NCI-H1694 (cell line): ENCODE measurements around the gene CDH22.

Experiments
- DNase-seq: peaks from one replicate; lab custom pipeline; 2025; lab: John Stamatoyannopoulos, UW

Gene CDH22

GRCh38 chr20:46268131-46268614 is 40.1 kb downstream of the CDH22 start:
- DNase-seq: no peak

- DNase-seq: no peak
These were observed 40.9 kb downstream of the CDH22 start for GRCh38 chr20:46267108-46268105.

- no peak for DNase-seq
These were observed 42.8 kb downstream of the CDH22 start for GRCh38 chr20:46265539-46265938.

GRCh38 chr20:46264391-46265266 is 43.7 kb downstream of the CDH22 start:
- DNase-seq: no peak

- peak; percentile 18 for DNase-seq
These were observed 46.6 kb downstream of the CDH22 start for GRCh38 chr20:46261456-46262253.

- no peak for DNase-seq
These were observed 47.3 kb downstream of the CDH22 start for GRCh38 chr20:46260936-46261454.

- DNase-seq: no peak
These were observed 47.8 kb downstream of the CDH22 start for GRCh38 chr20:46260480-46260879.

GRCh38 chr20:46259260-46259859 is 48.9 kb downstream of the CDH22 start:
- no peak for DNase-seq

- no peak for DNase-seq
These were observed 50.4 kb downstream of the CDH22 start for GRCh38 chr20:46257887-46258286.

GRCh38 chr20:46256293-46256692 is 52.0 kb downstream of the CDH22 start:
- DNase-seq: no peak

- peak; percentile 90 for DNase-seq
These were observed 52.7 kb downstream of the CDH22 start for GRCh38 chr20:46255440-46256104.

- peak; percentile 47 for DNase-seq
These were observed 54.9 kb downstream of the CDH22 start for GRCh38 chr20:46253391-46253790.

GRCh38 chr20:46252352-46253091 is 55.8 kb downstream of the CDH22 start:
- DNase-seq: no peak

- no peak for DNase-seq
These were observed 57.1 kb downstream of the CDH22 start for GRCh38 chr20:46251211-46251673.

GRCh38 chr20:46250772-46251171 is 57.5 kb downstream of the CDH22 start:
- DNase-seq: no peak

- no peak for DNase-seq
These were observed 58.6 kb downstream of the CDH22 start for GRCh38 chr20:46249671-46250070.

GRCh38 chr20:46246559-46246958 is 61.7 kb downstream of the CDH22 start:
- DNase-seq: no peak

GRCh38 chr20:46243707-46244628 is 64.3 kb downstream of the CDH22 start:
- DNase-seq: peak; percentile 23
